Measurements from ENCODE around the gene TNFRSF4.

TNFRSF4 gene

GRCh38 chr1:1227386-1227785, 13.4 kb upstream of the TNFRSF4 start:
- TF ChIP-seq, protein P1, sequence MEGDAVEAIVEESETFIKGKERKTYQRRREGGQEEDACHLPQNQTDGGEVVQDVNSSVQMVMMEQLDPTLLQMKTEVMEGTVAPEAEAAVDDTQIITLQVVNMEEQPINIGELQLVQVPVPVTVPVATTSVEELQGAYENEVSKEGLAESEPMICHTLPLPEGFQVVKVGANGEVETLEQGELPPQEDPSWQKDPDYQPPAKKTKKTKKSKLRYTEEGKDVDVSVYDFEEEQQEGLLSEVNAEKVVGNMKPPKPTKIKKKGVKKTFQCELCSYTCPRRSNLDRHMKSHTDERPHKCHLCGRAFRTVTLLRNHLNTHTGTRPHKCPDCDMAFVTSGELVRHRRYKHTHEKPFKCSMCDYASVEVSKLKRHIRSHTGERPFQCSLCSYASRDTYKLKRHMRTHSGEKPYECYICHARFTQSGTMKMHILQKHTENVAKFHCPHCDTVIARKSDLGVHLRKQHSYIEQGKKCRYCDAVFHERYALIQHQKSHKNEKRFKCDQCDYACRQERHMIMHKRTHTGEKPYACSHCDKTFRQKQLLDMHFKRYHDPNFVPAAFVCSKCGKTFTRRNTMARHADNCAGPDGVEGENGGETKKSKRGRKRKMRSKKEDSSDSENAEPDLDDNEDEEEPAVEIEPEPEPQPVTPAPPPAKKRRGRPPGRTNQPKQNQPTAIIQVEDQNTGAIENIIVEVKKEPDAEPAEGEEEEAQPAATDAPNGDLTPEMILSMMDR (IDR thresholded peaks at IDR 0.05; ENCODE audit: low read length, missing control alignments), result no peak
- no peak for DNase-seq (ENCODE audit: low read depth)
- H3K4me3 ChIP-seq (replicated peaks; ENCODE audit: low read depth, low read length), result no peak overlapping the region

DNA sequence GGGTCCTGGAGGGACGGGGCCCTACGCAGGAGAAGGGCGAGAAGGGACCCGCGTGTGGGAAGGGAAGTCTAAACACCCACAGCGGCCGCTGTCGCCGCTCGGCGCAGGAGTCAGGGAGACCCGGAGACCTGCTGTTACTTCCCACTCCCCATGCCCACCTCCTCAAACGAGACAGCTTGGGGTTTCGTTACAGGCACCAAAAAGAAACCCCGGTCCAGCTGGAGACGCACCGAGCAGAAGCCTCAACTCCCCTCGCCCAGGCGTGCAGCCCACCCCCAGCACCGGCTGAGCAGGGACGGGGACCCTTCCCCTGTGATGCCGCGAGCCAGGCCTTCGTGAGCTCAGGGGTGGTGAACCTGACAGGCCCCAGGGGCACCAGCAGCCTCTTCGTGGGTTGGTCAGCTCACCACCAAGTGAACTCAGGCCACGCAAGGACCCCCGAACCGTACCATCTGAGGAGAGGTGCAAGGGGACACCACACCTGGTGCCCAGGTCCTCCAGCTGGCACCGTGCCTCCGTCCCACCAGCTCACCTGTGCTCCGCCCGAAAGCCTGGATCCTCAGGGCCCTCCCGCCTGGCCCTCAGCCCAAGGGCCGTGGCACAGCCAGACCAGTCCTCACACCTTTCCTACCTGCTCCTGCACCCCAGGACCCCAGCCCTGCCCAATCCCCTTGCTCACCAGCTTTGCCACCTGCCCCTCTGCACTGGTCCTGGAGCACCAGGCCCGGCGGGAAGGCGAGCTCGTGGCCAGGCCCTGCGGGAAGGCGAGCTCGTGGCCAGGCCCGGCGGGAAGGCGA, 12.8 kb upstream of the TNFRSF4 start:
- DNase-seq (ENCODE audit: low read depth), result no peak
- TF ChIP-seq, protein P1 (IDR thresholded peaks at IDR 0.05; ENCODE audit: low read length, missing control alignments), result no peak
- H3K4me3 ChIP-seq (replicated peaks; ENCODE audit: low read depth, low read length), result no peak overlapping the region

- TF ChIP-seq, protein P1 (IDR thresholded peaks at IDR 0.05; ENCODE audit: low read length, missing control alignments), result no peak
- no peak overlapping the region for H3K4me3 ChIP-seq (replicated peaks; ENCODE audit: low read depth, low read length)
- DNase-seq (ENCODE audit: low read depth), result no peak
These were observed 12.0 kb upstream of the TNFRSF4 start for GRCh38 chr1:1225913-1226312.

DNA sequence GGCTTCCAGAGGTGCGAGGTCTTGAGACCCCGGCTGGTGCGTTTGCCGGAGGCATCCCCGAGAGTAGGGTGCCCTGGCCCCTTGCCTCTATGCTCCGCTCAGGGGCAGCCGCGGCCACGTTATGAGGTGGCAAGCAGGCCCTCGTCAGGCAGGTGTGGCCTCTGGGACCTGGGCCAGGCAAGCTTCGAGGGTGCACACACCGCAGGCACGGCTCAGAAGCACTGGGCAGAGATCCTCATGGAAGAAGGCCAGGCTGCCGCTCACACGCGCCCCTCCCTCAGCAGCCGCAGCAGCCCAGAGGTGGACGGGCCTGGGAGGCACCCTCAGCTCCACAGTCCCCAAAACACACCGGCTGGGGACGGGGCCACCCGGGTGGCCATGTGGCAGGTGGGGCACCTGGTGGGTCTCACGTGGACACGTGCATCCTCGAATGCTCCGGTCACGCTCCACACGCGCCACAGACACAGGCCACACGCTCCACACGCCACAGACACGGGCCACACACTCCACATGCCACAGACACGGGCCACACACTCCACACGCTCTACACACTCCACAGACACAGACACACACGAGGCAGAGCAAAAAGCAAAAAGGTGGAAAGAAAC, 11.4 kb upstream of the TNFRSF4 start:
- DNase-seq (ENCODE audit: low read depth), result no peak
- TF ChIP-seq, protein P1 (IDR thresholded peaks at IDR 0.05; ENCODE audit: low read length, missing control alignments), result no peak
- no peak overlapping the region for H3K4me3 ChIP-seq (replicated peaks; ENCODE audit: low read depth, low read length)

- TF ChIP-seq, protein P1 (IDR thresholded peaks at IDR 0.05; ENCODE audit: low read length, missing control alignments), result no peak
- DNase-seq (ENCODE audit: low read depth), result no peak
- H3K4me3 ChIP-seq (replicated peaks; ENCODE audit: low read depth, low read length), result no peak overlapping the region
These were observed 9.9 kb upstream of the TNFRSF4 start for GRCh38 chr1:1223891-1224290.

DNA sequence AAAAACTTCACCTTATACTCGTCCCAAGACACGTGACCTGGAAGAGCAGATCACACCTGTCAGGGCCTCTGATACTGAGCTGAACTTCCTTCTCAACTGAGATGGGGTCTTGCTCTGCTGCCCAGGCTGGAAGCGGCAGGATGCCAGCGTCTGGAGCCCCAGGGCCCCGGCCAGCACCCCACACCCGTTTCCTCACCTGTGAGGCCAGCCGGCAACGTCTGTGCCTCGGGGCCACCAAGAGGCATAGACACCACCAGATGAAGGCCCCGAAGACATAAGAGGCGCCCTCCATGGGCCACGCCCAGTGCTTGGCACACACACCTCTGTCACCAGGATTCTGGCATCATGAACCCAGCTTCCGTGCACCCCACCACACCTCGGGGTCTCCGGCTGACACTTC, 9.4 kb upstream of the TNFRSF4 start:
- no peak for DNase-seq (ENCODE audit: low read depth)
- no peak overlapping the region for H3K4me3 ChIP-seq (replicated peaks; ENCODE audit: low read depth, low read length)
- TF ChIP-seq, protein P1 (IDR thresholded peaks at IDR 0.05; ENCODE audit: low read length, missing control alignments), result no peak
